GM19023 (cell line): ENCODE data around the gene LIPF.
"Not testable (repeated sequence)": the region's sequence is repeated elsewhere in the genome, so short reads cannot be mapped to it uniquely, and the experiment has no call there.

Source experiments
- ATAC-seq: cut with Tn5 transposase; IDR thresholded peaks from one replicate; pipeline ENCODE4 v1.9.1; 2021; ENCODE audit warnings: mild to moderate bottlenecking, moderate library complexity; ENCODE audit not compliant: unreplicated experiment

Gene LIPF

GRCh38 chr10:88664142-88664541, at the start of gene LIPF:
TSS of gene LIPF (plus strand) at chr10:88664442. CDS start at chr10:88667298, 2,856 bp downstream.
- ATAC-seq = no peak

GRCh38 chr10:88616250-88616977, 47.8 kb upstream of the LIPF start:
- no peak for ATAC-seq

GRCh38 chr10:88617772-88618300, 46.4 kb upstream of the LIPF start:
- no peak for ATAC-seq

- ATAC-seq = no peak
These were observed 45.7 kb upstream of the LIPF start for GRCh38 chr10:88618496-88618895.

- no peak for ATAC-seq
These were observed 43.8 kb upstream of the LIPF start for GRCh38 chr10:88620441-88620840.

- ATAC-seq = no peak
These were observed 40.4 kb upstream of the LIPF start for GRCh38 chr10:88623835-88624234.

- no peak for ATAC-seq
These were observed 39.4 kb upstream of the LIPF start for GRCh38 chr10:88624840-88625239.

GRCh38 chr10:88640186-88640585, 24.1 kb upstream of the LIPF start:
- no peak for ATAC-seq

GRCh38 chr10:88642209-88642608, 22.0 kb upstream of the LIPF start:
- no peak for ATAC-seq

- no peak for ATAC-seq
These were observed 21.3 kb upstream of the LIPF start for GRCh38 chr10:88642963-88643362.

- ATAC-seq = no peak
These were observed 17.1 kb upstream of the LIPF start for GRCh38 chr10:88647061-88647615.

GRCh38 chr10:88651101-88651551, 13.1 kb upstream of the LIPF start:
- ATAC-seq = no peak

GRCh38 chr10:88652616-88653015, 11.6 kb upstream of the LIPF start:
- no peak for ATAC-seq

- ATAC-seq = no peak
These were observed 6.3 kb upstream of the LIPF start for GRCh38 chr10:88657901-88658300.

- ATAC-seq = no peak
These were observed 4.3 kb upstream of the LIPF start for GRCh38 chr10:88659725-88660597.

GRCh38 chr10:88660598-88660884, 3.7 kb upstream of the LIPF start:
- ATAC-seq = no peak

- no peak for ATAC-seq
These were observed 3.2 kb upstream of the LIPF start for GRCh38 chr10:88661018-88661417.

- no peak for ATAC-seq
These were observed 2.7 kb upstream of the LIPF start for GRCh38 chr10:88661577-88661976.

GRCh38 chr10:88663153-88663552, 1.1 kb upstream of the LIPF start:
- ATAC-seq = not testable (repeated sequence)

GRCh38 chr10:88668465-88668864, 4.2 kb downstream of the LIPF start:
- ATAC-seq = no peak

- ATAC-seq = no peak
These were observed 6.3 kb downstream of the LIPF start for GRCh38 chr10:88670497-88670896.

- no peak for ATAC-seq
These were observed 7.8 kb downstream of the LIPF start for GRCh38 chr10:88672041-88672440.
